Activated naive CD8-positive, alpha-beta T cell treated with anti-CD3 and anti-CD28 coated beads for 36 hours (primary cell): Measurements from ENCODE around the gene SLC9A4. TPM values are rescaled to one million over a fixed set of nuclear protein-coding genes. Genes with fewer than 3 reads are reported as not detected.
A peak's percentile ranks its signal among the peaks of the same experiment; 100 is the strongest.

Experiments
- DNase-seq: peaks from one replicate; pipeline ENCODE4 v3.0.0; 2021
- H3K27ac Mint-ChIP-seq: one replicate; pipeline ENCODE4 v1.8.0; 2022; ENCODE audit warnings: mild to moderate bottlenecking, moderate library complexity, mixed read lengths
- H3K27me3 Mint-ChIP-seq: one replicate; pipeline ENCODE4 v1.8.0; 2022; ENCODE audit warnings: mild to moderate bottlenecking, mixed read lengths
- H3K36me3 Mint-ChIP-seq: one replicate; pipeline ENCODE4 v1.8.0; 2021; ENCODE audit warnings: mild to moderate bottlenecking, mixed read lengths
- H3K4me1 Mint-ChIP-seq: one replicate; pipeline ENCODE4 v1.8.0; 2021; ENCODE audit warnings: mixed read lengths
- H3K4me3 Mint-ChIP-seq: one replicate; pipeline ENCODE4 v1.8.0; 2022; ENCODE audit warnings: mild to moderate bottlenecking, moderate library complexity, mixed read lengths
- H3K9me3 Mint-ChIP-seq: one replicate; pipeline ENCODE4 v1.8.0; 2022; ENCODE audit warnings: mixed read lengths
- total RNA-seq, 2 experiments: library from RNA; stranded (reverse); gene quantifications; one replicate each; pipeline ENCODE4 v1.2.3, GENCODE V29; 2021

SLC9A4 gene
- not detected for total RNA-seq

- no peak within 1 kb of the TSS for H3K4me3 Mint-ChIP-seq
- peak; percentile 33 for DNase-seq
- peaks cover 3% of the 10 kb centered on the region for H3K36me3 Mint-ChIP-seq
- no peaks in the 10 kb centered on the region for H3K4me1 Mint-ChIP-seq
- H3K27ac Mint-ChIP-seq: no peak within 1 kb of the TSS
- peaks cover 8% of the 10 kb centered on the region for H3K9me3 Mint-ChIP-seq
- peaks cover 17% of the 10 kb centered on the region for H3K27me3 Mint-ChIP-seq
Observed at GRCh38 chr2:102473020-102473419, at the start of gene SLC9A4. Gene SLC9A4 (plus strand): TSS chr2:102473226. CDS start chr2:102473760, 534 bp downstream.

- peak overlapping the region; percentile 76 for H3K27ac Mint-ChIP-seq
- peaks cover 8% of the 10 kb centered on the region for H3K36me3 Mint-ChIP-seq
- no peaks in the 10 kb centered on the region for H3K27me3 Mint-ChIP-seq
- H3K4me3 Mint-ChIP-seq: no peak overlapping the region
- H3K9me3 Mint-ChIP-seq: peaks cover 4% of the 10 kb centered on the region
- DNase-seq: no peak
- peaks cover 52% of the 10 kb centered on the region for H3K4me1 Mint-ChIP-seq
Observed at GRCh38 chr2:102423368-102423767, 49.7 kb upstream of the SLC9A4 start.

GRCh38 chr2:102424754-102425153 is 48.3 kb upstream of the SLC9A4 start:
- H3K4me1 Mint-ChIP-seq: peaks cover 44% of the 10 kb centered on the region
- no peaks in the 10 kb centered on the region for H3K27me3 Mint-ChIP-seq
- no peak for DNase-seq
- peaks cover 5% of the 10 kb centered on the region for H3K9me3 Mint-ChIP-seq
- H3K36me3 Mint-ChIP-seq: peaks cover 8% of the 10 kb centered on the region
- H3K4me3 Mint-ChIP-seq: no peak overlapping the region
- H3K27ac Mint-ChIP-seq: peak overlapping the region; percentile 47

- Mint-ChIP-seq H3K27ac (peak overlapping the region; percentile 5), H3K4me1 (peaks cover 46% of the 10 kb centered on the region), H3K9me3 (peaks cover 6% of the 10 kb centered on the region), H3K4me3 (no peak overlapping the region), H3K36me3 (peaks cover 8% of the 10 kb centered on the region), H3K27me3 (no peaks in the 10 kb centered on the region)
- no peak for DNase-seq
Observed at GRCh38 chr2:102425441-102426132, 47.4 kb upstream of the SLC9A4 start.

- Mint-ChIP-seq H3K36me3 (peaks cover 13% of the 10 kb centered on the region), H3K27ac (no peak overlapping the region), H3K4me3 (no peak overlapping the region), H3K9me3 (peaks cover 10% of the 10 kb centered on the region), H3K4me1 (peaks cover 39% of the 10 kb centered on the region), H3K27me3 (no peaks in the 10 kb centered on the region)
- no peak for DNase-seq
Observed at GRCh38 chr2:102427249-102427648, 45.8 kb upstream of the SLC9A4 start.

DNA sequence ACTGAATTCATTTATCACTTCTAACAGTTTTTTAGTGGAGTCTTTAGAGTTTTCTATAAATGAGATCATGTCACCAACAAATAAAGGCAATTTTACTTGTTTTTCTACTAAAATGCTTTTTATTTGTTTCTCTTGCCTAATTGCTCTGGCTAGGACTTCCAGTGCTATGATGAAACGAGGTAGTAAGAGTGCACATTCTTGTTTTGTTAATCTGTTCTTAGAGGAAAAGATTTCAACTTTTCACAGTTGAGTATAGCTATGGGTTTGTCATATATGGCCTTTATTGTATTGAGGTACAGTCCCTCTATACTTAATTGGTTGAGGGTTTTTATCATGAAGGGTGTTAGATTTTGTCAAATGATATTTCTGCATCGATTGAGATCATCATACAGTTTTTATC is 44.5 kb upstream of the SLC9A4 start:
- Mint-ChIP-seq H3K4me1 (peaks cover 31% of the 10 kb centered on the region), H3K36me3 (peaks cover 10% of the 10 kb centered on the region), H3K27ac (no peak overlapping the region), H3K4me3 (no peak overlapping the region), H3K9me3 (peaks cover 10% of the 10 kb centered on the region), H3K27me3 (no peaks in the 10 kb centered on the region)
- no peak for DNase-seq

GRCh38 chr2:102432386-102432785 is 40.6 kb upstream of the SLC9A4 start:
- Mint-ChIP-seq H3K36me3 (peaks cover 23% of the 10 kb centered on the region), H3K27me3 (no peaks in the 10 kb centered on the region), H3K9me3 (peaks cover 15% of the 10 kb centered on the region), H3K4me1 (peaks cover 40% of the 10 kb centered on the region), H3K4me3 (no peak overlapping the region), H3K27ac (no peak overlapping the region)
- DNase-seq: no peak

DNA sequence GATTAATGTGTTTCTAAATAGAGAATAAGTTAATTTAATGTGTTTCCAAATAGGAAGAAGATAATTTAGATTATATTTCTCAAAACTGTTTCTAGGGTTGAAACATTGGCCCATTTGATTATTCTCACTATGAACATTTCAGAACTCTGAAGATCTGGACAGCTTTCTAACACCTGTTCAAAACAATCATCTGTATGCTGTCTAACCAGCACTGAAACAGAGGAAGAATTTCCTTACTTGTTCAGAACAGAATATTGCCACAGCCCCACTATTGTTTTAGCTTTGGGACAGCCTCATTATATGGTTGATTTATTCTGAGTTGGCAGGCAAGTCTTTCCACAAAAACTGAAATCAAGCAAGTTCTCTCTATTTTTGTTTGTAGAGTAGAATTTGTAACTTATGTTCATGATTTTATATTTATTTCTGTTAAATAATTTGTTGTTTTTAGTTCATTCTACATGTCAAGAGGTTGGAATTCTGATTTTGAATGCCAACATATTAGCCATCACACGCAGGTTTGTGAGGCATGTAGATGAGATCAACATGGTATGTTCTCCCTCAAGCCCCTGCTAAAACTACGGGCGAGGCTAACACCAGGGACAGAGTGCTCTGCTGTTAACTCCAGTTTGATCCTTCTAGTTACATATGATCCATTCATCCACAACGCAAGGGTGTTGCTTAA is 38.9 kb upstream of the SLC9A4 start:
- Mint-ChIP-seq H3K4me1 (peaks cover 40% of the 10 kb centered on the region), H3K4me3 (no peak overlapping the region), H3K27me3 (no peaks in the 10 kb centered on the region), H3K9me3 (peaks cover 11% of the 10 kb centered on the region), H3K27ac (no peak overlapping the region), H3K36me3 (peaks cover 20% of the 10 kb centered on the region)
- no peak for DNase-seq

GRCh38 chr2:102434655-102435381 is 38.2 kb upstream of the SLC9A4 start:
- peaks cover 18% of the 10 kb centered on the region for H3K36me3 Mint-ChIP-seq
- peak overlapping the region; percentile 1 for H3K4me3 Mint-ChIP-seq
- H3K4me1 Mint-ChIP-seq: peaks cover 36% of the 10 kb centered on the region
- no peaks in the 10 kb centered on the region for H3K27me3 Mint-ChIP-seq
- H3K27ac Mint-ChIP-seq: peak overlapping the region; percentile 69
- peaks cover 10% of the 10 kb centered on the region for H3K9me3 Mint-ChIP-seq
- peak; percentile 32 for DNase-seq

- Mint-ChIP-seq H3K27me3 (no peaks in the 10 kb centered on the region), H3K36me3 (peaks cover 18% of the 10 kb centered on the region), H3K4me3 (no peak overlapping the region), H3K9me3 (peaks cover 8% of the 10 kb centered on the region), H3K27ac (peak overlapping the region; percentile 81), H3K4me1 (peaks cover 32% of the 10 kb centered on the region)
- DNase-seq: no peak
Observed at GRCh38 chr2:102435741-102436140, 37.3 kb upstream of the SLC9A4 start.

GRCh38 chr2:102436323-102436722 is 36.7 kb upstream of the SLC9A4 start:
- Mint-ChIP-seq H3K4me3 (peak overlapping the region; percentile 16), H3K27ac (peak overlapping the region; percentile 81), H3K9me3 (peaks cover 6% of the 10 kb centered on the region), H3K4me1 (peaks cover 30% of the 10 kb centered on the region), H3K36me3 (peaks cover 15% of the 10 kb centered on the region), H3K27me3 (no peaks in the 10 kb centered on the region)
- peak; percentile 26 for DNase-seq

DNA sequence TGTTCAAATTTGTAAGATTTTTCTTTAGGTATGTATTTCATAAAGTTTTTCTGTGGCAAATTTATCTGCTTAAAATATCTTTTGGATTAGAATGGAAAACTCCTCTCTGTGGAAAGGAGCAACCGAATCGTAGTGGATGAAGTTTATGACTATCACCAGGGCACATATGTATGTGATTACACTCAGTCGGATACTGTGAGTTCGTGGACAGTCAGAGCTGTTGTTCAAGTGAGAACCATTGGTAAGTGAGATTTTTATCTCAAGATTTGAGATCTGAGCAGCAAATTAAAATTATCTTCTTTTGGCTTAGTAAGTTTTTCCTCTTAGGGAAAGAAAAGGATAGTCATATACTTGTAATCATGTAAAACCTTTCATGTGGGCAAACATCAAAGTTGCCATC is 35.9 kb upstream of the SLC9A4 start:
- peaks cover 13% of the 10 kb centered on the region for H3K36me3 Mint-ChIP-seq
- H3K4me3 Mint-ChIP-seq: peak overlapping the region; percentile 42
- H3K4me1 Mint-ChIP-seq: peaks cover 28% of the 10 kb centered on the region
- peaks cover 4% of the 10 kb centered on the region for H3K9me3 Mint-ChIP-seq
- H3K27me3 Mint-ChIP-seq: no peaks in the 10 kb centered on the region
- H3K27ac Mint-ChIP-seq: peak overlapping the region; percentile 90
- no peak for DNase-seq

- H3K4me3 Mint-ChIP-seq: no peak overlapping the region
- H3K36me3 Mint-ChIP-seq: peaks cover 13% of the 10 kb centered on the region
- DNase-seq: no peak
- no peak overlapping the region for H3K27ac Mint-ChIP-seq
- no peaks in the 10 kb centered on the region for H3K27me3 Mint-ChIP-seq
- H3K4me1 Mint-ChIP-seq: peaks cover 30% of the 10 kb centered on the region
- peaks cover 4% of the 10 kb centered on the region for H3K9me3 Mint-ChIP-seq
Observed at GRCh38 chr2:102438111-102438510, 34.9 kb upstream of the SLC9A4 start.

- no peaks in the 10 kb centered on the region for H3K27me3 Mint-ChIP-seq
- H3K27ac Mint-ChIP-seq: no peak overlapping the region
- H3K4me3 Mint-ChIP-seq: no peak overlapping the region
- H3K4me1 Mint-ChIP-seq: peaks cover 31% of the 10 kb centered on the region
- H3K36me3 Mint-ChIP-seq: peaks cover 13% of the 10 kb centered on the region
- no peak for DNase-seq
- peaks cover 4% of the 10 kb centered on the region for H3K9me3 Mint-ChIP-seq
Observed at GRCh38 chr2:102438578-102438977, 34.4 kb upstream of the SLC9A4 start.

GRCh38 chr2:102439065-102439695 is 33.8 kb upstream of the SLC9A4 start:
- Mint-ChIP-seq H3K4me1 (peaks cover 31% of the 10 kb centered on the region), H3K27me3 (no peaks in the 10 kb centered on the region), H3K4me3 (no peak overlapping the region), H3K27ac (no peak overlapping the region), H3K36me3 (peaks cover 11% of the 10 kb centered on the region), H3K9me3 (peaks cover 4% of the 10 kb centered on the region)
- DNase-seq: no peak
